Measurements from ENCODE around the gene MBTD1. TPM values are rescaled to one million over a fixed set of nuclear protein-coding genes. Genes with fewer than 3 reads are reported as not detected.
"Not testable (repeated sequence)": the region's sequence is repeated elsewhere in the genome, so short reads cannot be mapped to it uniquely, and the experiment has no call there.

The MBTD1 gene
- 1 to 10 TPM; 6.3 to 7.0 TPM for total RNA-seq

- Mint-ChIP-seq H3K4me1 (ENCODE audit: low read depth) (peaks cover 69% of the 10 kb centered on the region), H3K27ac (peak within 1 kb of the TSS; percentile 98), H3K27me3 (ENCODE audit: low read depth) (no peaks in the 10 kb centered on the region), H3K9me3 (no peaks in the 10 kb centered on the region), H3K4me3 (peak within 1 kb of the TSS; percentile 88), H3K36me3 (ENCODE audit: low read depth) (peaks cover 28% of the 10 kb centered on the region)
- CTCF ChIA-PET, result no interaction called here
- intact Hi-C loops (cut with micrococcal nuclease), result loop anchor here (1.0 to 2.0 kb wide), 7 partner anchors 19 to 393 kb away; partner anchors contain the start of genes NME1, NME2 and TOB1
- DNase-seq, result peak; percentile 97
These were observed at the start of gene MBTD1 for GRCh38 chr17:51259564-51260236. Gene MBTD1 (minus strand): TSS chr17:51260049. CDS start chr17:51225161, 34,888 bp downstream.

GRCh38 chr17:51305182-51305581, 45.3 kb upstream of the MBTD1 start:
- CTCF ChIA-PET, result no interaction called here
- intact Hi-C loops (cut with micrococcal nuclease), result no loop called here
- no peak overlapping the region for H3K27ac Mint-ChIP-seq
- peaks cover 21% of the 10 kb centered on the region for H3K9me3 Mint-ChIP-seq
- H3K36me3 Mint-ChIP-seq (ENCODE audit: low read depth), result peaks cover 7% of the 10 kb centered on the region
- no peak for DNase-seq
- H3K4me3 Mint-ChIP-seq, result no peak overlapping the region
- H3K27me3 Mint-ChIP-seq (ENCODE audit: low read depth), result no peaks in the 10 kb centered on the region
- no peaks in the 10 kb centered on the region for H3K4me1 Mint-ChIP-seq (ENCODE audit: low read depth)

- intact Hi-C loops (cut with micrococcal nuclease), result loop anchor here (2.0 to 5.0 kb wide), 2 partner anchors 73 to 342 kb away; no protein-coding TSS in a partner anchor
- Mint-ChIP-seq H3K27me3 (ENCODE audit: low read depth) (no peaks in the 10 kb centered on the region), H3K36me3 (ENCODE audit: low read depth) (peaks cover under 1% of the 10 kb centered on the region), H3K27ac (no peak overlapping the region), H3K4me3 (no peak overlapping the region), H3K4me1 (ENCODE audit: low read depth) (peaks cover 1% of the 10 kb centered on the region), H3K9me3 (no peaks in the 10 kb centered on the region)
- CTCF ChIA-PET, result interaction anchor here (0.6 to 1.2 kb wide), 3 partner anchors 35 to 72 kb away, joined by 3 to 4 read pairs (median 3); no protein-coding TSS in a partner anchor
- no peak for DNase-seq
These were observed 40.0 kb upstream of the MBTD1 start for GRCh38 chr17:51299859-51300258.

- DNase-seq, result no peak
- CTCF ChIA-PET, result interaction anchor here (0.6 to 1.9 kb wide), 9 partner anchors 10 to 240 kb away, joined by 3 to 10 read pairs (median 4); no protein-coding TSS in a partner anchor
- Mint-ChIP-seq H3K4me1 (ENCODE audit: low read depth) (peaks cover 1% of the 10 kb centered on the region), H3K27ac (no peak overlapping the region), H3K9me3 (no peaks in the 10 kb centered on the region), H3K4me3 (no peak overlapping the region), H3K36me3 (ENCODE audit: low read depth) (peaks cover 7% of the 10 kb centered on the region), H3K27me3 (ENCODE audit: low read depth) (no peaks in the 10 kb centered on the region)
- intact Hi-C loops (cut with micrococcal nuclease), result loop anchor here (1.0 to 5.0 kb wide), 3 partner anchors 74 to 344 kb away; no protein-coding TSS in a partner anchor
These were observed 38.9 kb upstream of the MBTD1 start for GRCh38 chr17:51298508-51299371.

GRCh38 chr17:51294338-51294737, 34.5 kb upstream of the MBTD1 start:
- H3K9me3 Mint-ChIP-seq; CTCF ChIA-PET; intact Hi-C loops (cut with micrococcal nuclease); DNase-seq; H3K4me3 Mint-ChIP-seq; H3K4me1 Mint-ChIP-seq (ENCODE audit: low read depth); H3K27ac Mint-ChIP-seq; H3K27me3 Mint-ChIP-seq (ENCODE audit: low read depth): not testable (repeated sequence)
- H3K36me3 Mint-ChIP-seq (ENCODE audit: low read depth), result peaks cover 41% of the 10 kb centered on the region

GRCh38 chr17:51289696-51290111, 29.9 kb upstream of the MBTD1 start:
- peaks cover 1% of the 10 kb centered on the region for H3K4me1 Mint-ChIP-seq (ENCODE audit: low read depth)
- CTCF ChIA-PET, result interaction anchor here (2.0 kb wide), 1 partner anchor 8 kb away, joined by 10 read pairs; no protein-coding TSS in a partner anchor
- no peak for DNase-seq
- no peaks in the 10 kb centered on the region for H3K9me3 Mint-ChIP-seq
- H3K4me3 Mint-ChIP-seq, result no peak overlapping the region
- peaks cover 50% of the 10 kb centered on the region for H3K36me3 Mint-ChIP-seq (ENCODE audit: low read depth)
- no peak overlapping the region for H3K27ac Mint-ChIP-seq
- intact Hi-C loops (cut with micrococcal nuclease), result no loop called here
- no peaks in the 10 kb centered on the region for H3K27me3 Mint-ChIP-seq (ENCODE audit: low read depth)

GRCh38 chr17:51287412-51287811, 27.6 kb upstream of the MBTD1 start:
- H3K27ac Mint-ChIP-seq, result no peak overlapping the region
- intact Hi-C loops (cut with micrococcal nuclease), result no loop called here
- H3K9me3 Mint-ChIP-seq, result no peaks in the 10 kb centered on the region
- no peak for DNase-seq
- H3K27me3 Mint-ChIP-seq (ENCODE audit: low read depth), result no peaks in the 10 kb centered on the region
- no peak overlapping the region for H3K4me3 Mint-ChIP-seq
- H3K4me1 Mint-ChIP-seq (ENCODE audit: low read depth), result peaks cover 1% of the 10 kb centered on the region
- CTCF ChIA-PET, result interaction anchor here (1.8 to 2.0 kb wide), 2 partner anchors 10 to 11 kb away, joined by 7 to 10 read pairs; no protein-coding TSS in a partner anchor
- peaks cover 39% of the 10 kb centered on the region for H3K36me3 Mint-ChIP-seq (ENCODE audit: low read depth)

- Mint-ChIP-seq H3K4me3 (no peak overlapping the region), H3K27me3 (ENCODE audit: low read depth) (no peaks in the 10 kb centered on the region), H3K4me1 (ENCODE audit: low read depth) (peaks cover 10% of the 10 kb centered on the region), H3K9me3 (no peaks in the 10 kb centered on the region), H3K27ac (no peak overlapping the region), H3K36me3 (ENCODE audit: low read depth) (peaks cover 36% of the 10 kb centered on the region)
- no peak for DNase-seq
- CTCF ChIA-PET, result interaction anchor here (0.7 kb wide), 1 partner anchor 8 kb away, joined by 3 read pairs; no protein-coding TSS in a partner anchor
- intact Hi-C loops (cut with micrococcal nuclease), result loop anchor here (2.0 kb wide), 1 partner anchor 18 kb away; the partner anchor contains the start of genes MBTD1 and UTP18
These were observed 19.3 kb upstream of the MBTD1 start for GRCh38 chr17:51279183-51279582.

- intact Hi-C loops (cut with micrococcal nuclease), result no loop called here
- CTCF ChIA-PET, result no interaction called here
- Mint-ChIP-seq H3K4me1 (ENCODE audit: low read depth) (peaks cover 23% of the 10 kb centered on the region), H3K27ac (no peak overlapping the region), H3K4me3 (no peak overlapping the region), H3K36me3 (ENCODE audit: low read depth) (peaks cover 39% of the 10 kb centered on the region), H3K9me3 (no peaks in the 10 kb centered on the region), H3K27me3 (ENCODE audit: low read depth) (no peaks in the 10 kb centered on the region)
- no peak for DNase-seq
These were observed 15.5 kb upstream of the MBTD1 start for GRCh38 chr17:51275381-51275780.

- peaks cover 30% of the 10 kb centered on the region for H3K4me1 Mint-ChIP-seq (ENCODE audit: low read depth)
- CTCF ChIA-PET, result interaction anchor here (0.6 to 0.7 kb wide), 3 partner anchors 63 to 116 kb away, joined by 4 to 6 read pairs (median 4); no protein-coding TSS in a partner anchor
- intact Hi-C loops (cut with micrococcal nuclease), result no loop called here
- no peak overlapping the region for H3K4me3 Mint-ChIP-seq
- H3K36me3 Mint-ChIP-seq (ENCODE audit: low read depth), result peaks cover 39% of the 10 kb centered on the region
- H3K27ac Mint-ChIP-seq, result no peak overlapping the region
- H3K9me3 Mint-ChIP-seq, result no peaks in the 10 kb centered on the region
- no peak for DNase-seq
- no peaks in the 10 kb centered on the region for H3K27me3 Mint-ChIP-seq (ENCODE audit: low read depth)
These were observed 13.0 kb upstream of the MBTD1 start for GRCh38 chr17:51272812-51273211.

- Mint-ChIP-seq H3K36me3 (ENCODE audit: low read depth) (peaks cover 42% of the 10 kb centered on the region), H3K4me1 (ENCODE audit: low read depth) (peaks cover 40% of the 10 kb centered on the region), H3K4me3 (no peak overlapping the region), H3K9me3 (no peaks in the 10 kb centered on the region), H3K27me3 (ENCODE audit: low read depth) (no peaks in the 10 kb centered on the region), H3K27ac (peak overlapping the region; percentile 15)
- CTCF ChIA-PET, result no interaction called here
- DNase-seq, result no peak
- intact Hi-C loops (cut with micrococcal nuclease), result no loop called here
These were observed 10.8 kb upstream of the MBTD1 start for GRCh38 chr17:51270636-51271035.

- intact Hi-C loops (cut with micrococcal nuclease), result no loop called here
- peaks cover 37% of the 10 kb centered on the region for H3K4me1 Mint-ChIP-seq (ENCODE audit: low read depth)
- no peak overlapping the region for H3K27ac Mint-ChIP-seq
These were observed 10.1 kb upstream of the MBTD1 start for GRCh38 chr17:51269991-51270390.

More at GRCh38 chr17:51269991-51270390, 10.1 kb upstream of the MBTD1 start:
- H3K36me3 Mint-ChIP-seq (ENCODE audit: low read depth), result peaks cover 42% of the 10 kb centered on the region
- CTCF ChIA-PET, result no interaction called here
- no peaks in the 10 kb centered on the region for H3K27me3 Mint-ChIP-seq (ENCODE audit: low read depth)
- DNase-seq, result no peak
- no peak overlapping the region for H3K4me3 Mint-ChIP-seq
- no peaks in the 10 kb centered on the region for H3K9me3 Mint-ChIP-seq
